Calu3 (cell line): ENCODE data around the gene CHRD. TPM values are rescaled to one million over a fixed set of nuclear protein-coding genes. Genes with fewer than 3 reads are reported as not detected.
A peak's percentile ranks its signal among the peaks of the same experiment; 100 is the strongest.
"Not testable (repeated sequence)": the region's sequence is repeated elsewhere in the genome, so short reads cannot be mapped to it uniquely, and the experiment has no call there.

Experiments
- BruUV-seq: library from RNA; stranded (reverse); fragments of 400-500 nt; replicated peaks from 2 replicates; lab custom pipeline; 2021; lab: Mats Ljungman, UMichigan
- CTCF ChIA-PET: fragments of 300-600 bp; sonication (Branson Sonifier 250); formaldehyde crosslinking; loops from one replicate; lab custom pipeline; 2022; ENCODE audit warnings: antibody characterized with exemption; lab: Charles Lee
- DNase-seq: peaks from one replicate; pipeline ENCODE4 v3.0.0; 2022
- H3K27ac Mint-ChIP-seq: one replicate; pipeline ENCODE4 v1.8.0; 2022; ENCODE audit warnings: mixed read lengths; ENCODE audit not compliant: unreplicated experiment
- H3K27me3 Mint-ChIP-seq: one replicate; pipeline ENCODE4 v1.8.0; 2022; ENCODE audit warnings: mixed read lengths; ENCODE audit not compliant: unreplicated experiment
- H3K36me3 Mint-ChIP-seq: one replicate; pipeline ENCODE4 v1.8.0; 2022; ENCODE audit warnings: mild to moderate bottlenecking, moderate library complexity, mixed read lengths; ENCODE audit not compliant: insufficient read depth, unreplicated experiment
- H3K4me1 Mint-ChIP-seq: one replicate; pipeline ENCODE4 v1.8.0; 2022; ENCODE audit warnings: mild to moderate bottlenecking, low read depth, mixed read lengths; ENCODE audit not compliant: unreplicated experiment
- H3K4me3 Mint-ChIP-seq: one replicate; pipeline ENCODE4 v1.8.0; 2022; ENCODE audit warnings: mild to moderate bottlenecking, low read depth, moderate library complexity, mixed read lengths; ENCODE audit not compliant: unreplicated experiment
- H3K9me3 Mint-ChIP-seq: one replicate; pipeline ENCODE4 v1.8.0; 2022; ENCODE audit warnings: low read depth, mixed read lengths; ENCODE audit not compliant: unreplicated experiment
- intact Hi-C: fragments of 100-400 bp; cut with micrococcal nuclease; formaldehyde crosslinking; loops from one replicate; pipeline ENCODE4 v1.10.0; 2022; ENCODE audit not compliant: unreplicated experiment
- total RNA-seq: library from RNA; stranded (reverse); gene quantifications from 2 replicates; pipeline ENCODE4 v1.2.3, GENCODE V29; 2022
- TF ChIP-seq, protein P1 (sequence below): fragments of 200-600 bp; IDR thresholded peaks from one replicate; pipeline ENCODE4 v1.8.0; 2022; ENCODE audit warnings: antibody characterized with exemption; ENCODE audit not compliant: unreplicated experiment

Gene CHRD
- total RNA-seq, 1 experiment from 2014 or later = not detected

GRCh38 chr3:184426691-184427141 is 46.9 kb downstream of the CHRD start:
- peaks cover 68% of the 10 kb centered on the region for H3K27me3 Mint-ChIP-seq
- intact Hi-C loops = no loop called here
- TF ChIP-seq, protein P1, sequence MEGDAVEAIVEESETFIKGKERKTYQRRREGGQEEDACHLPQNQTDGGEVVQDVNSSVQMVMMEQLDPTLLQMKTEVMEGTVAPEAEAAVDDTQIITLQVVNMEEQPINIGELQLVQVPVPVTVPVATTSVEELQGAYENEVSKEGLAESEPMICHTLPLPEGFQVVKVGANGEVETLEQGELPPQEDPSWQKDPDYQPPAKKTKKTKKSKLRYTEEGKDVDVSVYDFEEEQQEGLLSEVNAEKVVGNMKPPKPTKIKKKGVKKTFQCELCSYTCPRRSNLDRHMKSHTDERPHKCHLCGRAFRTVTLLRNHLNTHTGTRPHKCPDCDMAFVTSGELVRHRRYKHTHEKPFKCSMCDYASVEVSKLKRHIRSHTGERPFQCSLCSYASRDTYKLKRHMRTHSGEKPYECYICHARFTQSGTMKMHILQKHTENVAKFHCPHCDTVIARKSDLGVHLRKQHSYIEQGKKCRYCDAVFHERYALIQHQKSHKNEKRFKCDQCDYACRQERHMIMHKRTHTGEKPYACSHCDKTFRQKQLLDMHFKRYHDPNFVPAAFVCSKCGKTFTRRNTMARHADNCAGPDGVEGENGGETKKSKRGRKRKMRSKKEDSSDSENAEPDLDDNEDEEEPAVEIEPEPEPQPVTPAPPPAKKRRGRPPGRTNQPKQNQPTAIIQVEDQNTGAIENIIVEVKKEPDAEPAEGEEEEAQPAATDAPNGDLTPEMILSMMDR = no peak
- no peaks in the 10 kb centered on the region for H3K4me1 Mint-ChIP-seq
- CTCF ChIA-PET = interaction anchor here (1.1 to 1.2 kb wide), 2 partner anchors 87 to 114 kb away, joined by 3 to 4 read pairs; no protein-coding TSS in a partner anchor
- H3K27ac Mint-ChIP-seq = no peak overlapping the region
- peak; percentile 24 for DNase-seq
- H3K4me3 Mint-ChIP-seq = no peak overlapping the region
- BruUV-seq = no TSS peak
- H3K36me3 Mint-ChIP-seq = no peaks in the 10 kb centered on the region
- peaks cover 4% of the 10 kb centered on the region for H3K9me3 Mint-ChIP-seq

DNA sequence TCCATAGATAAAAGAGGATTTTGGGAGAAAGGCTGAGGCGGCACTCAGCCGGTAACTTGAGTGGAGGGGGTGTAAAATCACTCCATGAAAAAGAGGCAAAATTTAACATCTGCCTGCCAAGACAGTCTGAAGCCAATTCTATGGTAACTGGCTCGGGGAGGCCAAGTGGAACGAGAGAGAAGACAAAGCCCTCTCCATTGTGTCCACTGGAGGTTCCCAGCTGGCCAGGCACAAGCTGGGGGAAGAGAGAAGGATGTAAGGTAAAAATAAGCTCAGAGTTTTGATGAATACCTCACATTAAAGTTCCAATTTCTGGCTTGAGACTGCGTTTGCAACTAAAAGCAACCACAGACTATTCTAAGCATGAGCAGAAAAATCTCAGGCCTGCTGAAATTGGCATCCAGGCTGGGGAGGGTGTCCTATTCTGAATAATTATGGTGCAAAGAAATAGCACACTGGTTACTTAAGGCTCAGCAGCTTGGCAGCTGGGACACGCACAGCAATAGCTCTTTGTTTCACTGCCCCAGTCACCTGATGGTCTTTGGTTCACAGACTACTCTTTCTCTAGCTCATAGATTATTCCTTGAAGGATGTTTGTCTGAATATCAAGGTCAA is 48.8 kb downstream of the CHRD start:
- CTCF ChIA-PET = no interaction called here
- TF ChIP-seq, protein P1 = no peak
- Mint-ChIP-seq H3K4me1 (no peaks in the 10 kb centered on the region), H3K9me3 (no peaks in the 10 kb centered on the region), H3K27me3 (peaks cover 53% of the 10 kb centered on the region), H3K4me3 (no peak overlapping the region), H3K36me3 (no peaks in the 10 kb centered on the region), H3K27ac (no peak overlapping the region)
- DNase-seq = no peak
- intact Hi-C loops = no loop called here
- BruUV-seq = no TSS peak

- no peaks in the 10 kb centered on the region for H3K9me3 Mint-ChIP-seq
- TF ChIP-seq, protein P1 = no peak
- intact Hi-C loops = no loop called here
- no peak overlapping the region for H3K4me3 Mint-ChIP-seq
- no peaks in the 10 kb centered on the region for H3K36me3 Mint-ChIP-seq
- no peak overlapping the region for H3K27ac Mint-ChIP-seq
- no TSS peak for BruUV-seq
- no peak for DNase-seq
- CTCF ChIA-PET = interaction anchor here (0.6 kb wide), 1 partner anchor 14 kb away, joined by 6 read pairs; no protein-coding TSS in a partner anchor
- peaks cover 49% of the 10 kb centered on the region for H3K27me3 Mint-ChIP-seq
- H3K4me1 Mint-ChIP-seq = no peaks in the 10 kb centered on the region
These were observed 49.9 kb downstream of the CHRD start for GRCh38 chr3:184429786-184430185.

DNA sequence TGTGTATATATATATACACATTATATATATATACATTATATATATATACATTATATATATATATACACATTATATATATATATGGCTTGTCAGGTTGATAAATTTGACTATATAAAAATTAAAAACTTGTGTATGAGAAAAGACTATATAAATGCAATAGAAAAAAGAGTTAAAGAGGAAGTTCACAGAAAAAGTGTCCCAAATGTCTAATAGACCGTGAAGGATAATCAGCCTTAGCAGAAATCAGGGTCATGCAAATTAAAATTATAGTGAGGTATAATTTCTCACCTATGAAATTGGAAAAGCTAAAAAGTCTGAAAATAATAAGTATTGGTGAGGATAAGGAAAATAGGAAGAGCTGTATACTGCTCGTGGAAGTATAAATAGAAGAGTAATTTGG is 51.1 kb downstream of the CHRD start:
- Mint-ChIP-seq H3K9me3 (no peaks in the 10 kb centered on the region), H3K4me1 (no peaks in the 10 kb centered on the region), H3K36me3 (no peaks in the 10 kb centered on the region), H3K27ac (no peak overlapping the region), H3K4me3 (no peak overlapping the region), H3K27me3 (peaks cover 51% of the 10 kb centered on the region)
- TF ChIP-seq, protein P1 = no peak
- CTCF ChIA-PET = interaction anchor here (0.5 to 0.6 kb wide), 4 partner anchors 22 to 280 kb away, joined by 3 read pairs; no protein-coding TSS in a partner anchor
- intact Hi-C loops = no loop called here
- no peak for DNase-seq
- BruUV-seq = no TSS peak

GRCh38 chr3:184433178-184433577 is 53.3 kb downstream of the CHRD start:
- H3K36me3 Mint-ChIP-seq, H3K27ac Mint-ChIP-seq, CTCF ChIA-PET, DNase-seq, H3K4me3 Mint-ChIP-seq, H3K4me1 Mint-ChIP-seq, H3K9me3 Mint-ChIP-seq, BruUV-seq, intact Hi-C loops: not testable (repeated sequence)
- peaks cover 54% of the 10 kb centered on the region for H3K27me3 Mint-ChIP-seq
